ENCODE results near the gene ZNF775.

GRCh38 chr7:150355666-150356059, 23.5 kb upstream of the ZNF775 start:
- no peak for TF ChIP-seq HDGF (IDR thresholded peaks at IDR 0.05; ENCODE audit: borderline replicate concordance)
- no peak for TF ChIP-seq PKNOX1 (IDR thresholded peaks at IDR 0.05)
- no peak for TF ChIP-seq TARDBP (IDR thresholded peaks at IDR 0.05)
- TF ChIP-seq L3MBTL2 (conservative IDR thresholded peaks at IDR 0.05): no peak
- no peak for TF ChIP-seq FOXA1 (IDR thresholded peaks at IDR 0.05)
- TF ChIP-seq NFRKB (IDR thresholded peaks at IDR 0.05): no peak
- no peak for TF ChIP-seq ELF4 (IDR thresholded peaks at IDR 0.05)
- TF ChIP-seq BHLHE40 (IDR thresholded peaks at IDR 0.05; ENCODE audit: borderline replicate concordance): no peak
- TF ChIP-seq FOXM1 (IDR thresholded peaks at IDR 0.05; ENCODE audit: borderline replicate concordance): no peak
- no peak for TF ChIP-seq ZNF384 (IDR thresholded peaks at IDR 0.05)
- no peak for TF ChIP-seq LEF1 (IDR thresholded peaks at IDR 0.05; ENCODE audit: borderline replicate concordance)
- no peak for TF ChIP-seq SP1 (IDR thresholded peaks at IDR 0.05)
- TF ChIP-seq FOXK2 (IDR thresholded peaks at IDR 0.05): no peak
